Fibroblast of pulmonary artery (primary cell): Measurements from ENCODE around the gene MRM1.
A peak's percentile ranks its signal among the peaks of the same experiment; 100 is the strongest.

ENCODE experiments used
- DNase-seq: peaks from one replicate; pipeline ENCODE4 v3.0.0-alpha.2; 2010; ENCODE audit warnings: low read depth
- H3K4me3 ChIP-seq: replicated peaks from 2 replicates; pipeline ENCODE4 v1.5.1; 2011; ENCODE audit warnings: low read depth, mild to moderate bottlenecking, control low read depth, low read length, moderate library complexity
- CTCF ChIP-seq: IDR thresholded peaks from 2 replicates; pipeline ENCODE4 v1.5.1; 2011; ENCODE audit warnings: mild to moderate bottlenecking, control low read depth, low read length, inconsistent platforms; ENCODE audit errors: missing control alignments

Gene MRM1

GRCh38 chr17:36653374-36653773 is 52.0 kb downstream of the MRM1 start:
- DNase-seq = no peak
- H3K4me3 ChIP-seq = no peak overlapping the region
- TF ChIP-seq CTCF = no peak

- TF ChIP-seq CTCF = no peak
- H3K4me3 ChIP-seq = no peak overlapping the region
- DNase-seq = no peak
Observed at GRCh38 chr17:36653856-36654255, 52.5 kb downstream of the MRM1 start.

GRCh38 chr17:36655726-36656125 is 54.3 kb downstream of the MRM1 start:
- no peak overlapping the region for H3K4me3 ChIP-seq
- no peak for TF ChIP-seq CTCF
- no peak for DNase-seq

GRCh38 chr17:36657390-36657762 is 56.0 kb downstream of the MRM1 start:
- H3K4me3 ChIP-seq = peak overlapping the region; percentile 43
- no peak for TF ChIP-seq CTCF
- no peak for DNase-seq

- H3K4me3 ChIP-seq = peak overlapping the region; percentile 43
- peak; percentile 32 for TF ChIP-seq CTCF
- peak; percentile 10 for DNase-seq
Observed at GRCh38 chr17:36657763-36658490, 56.5 kb downstream of the MRM1 start.
